ENCODE data around the gene DTNBP1.

DNA sequence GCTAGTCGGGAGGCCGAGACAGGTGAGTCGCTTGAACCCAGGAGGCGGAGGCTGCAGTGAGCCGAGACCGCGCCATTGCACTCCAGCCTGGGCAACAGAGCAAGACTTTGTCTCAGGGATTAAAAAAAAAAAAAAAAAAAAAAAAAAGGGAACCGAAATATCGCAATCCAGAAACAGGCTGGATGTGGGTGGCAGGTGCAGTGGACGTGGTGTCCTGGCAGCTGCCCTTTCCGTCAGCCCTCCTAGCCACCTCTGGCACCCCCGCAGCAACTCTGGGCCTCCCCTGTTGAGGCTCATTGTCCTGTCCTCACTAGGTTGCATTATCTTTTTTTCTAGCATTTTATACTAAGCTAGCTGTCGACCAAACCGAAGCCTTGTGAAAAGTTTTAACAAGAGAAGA, 113.5 kb downstream of the DTNBP1 start:
- TF ChIP-seq, protein P1, sequence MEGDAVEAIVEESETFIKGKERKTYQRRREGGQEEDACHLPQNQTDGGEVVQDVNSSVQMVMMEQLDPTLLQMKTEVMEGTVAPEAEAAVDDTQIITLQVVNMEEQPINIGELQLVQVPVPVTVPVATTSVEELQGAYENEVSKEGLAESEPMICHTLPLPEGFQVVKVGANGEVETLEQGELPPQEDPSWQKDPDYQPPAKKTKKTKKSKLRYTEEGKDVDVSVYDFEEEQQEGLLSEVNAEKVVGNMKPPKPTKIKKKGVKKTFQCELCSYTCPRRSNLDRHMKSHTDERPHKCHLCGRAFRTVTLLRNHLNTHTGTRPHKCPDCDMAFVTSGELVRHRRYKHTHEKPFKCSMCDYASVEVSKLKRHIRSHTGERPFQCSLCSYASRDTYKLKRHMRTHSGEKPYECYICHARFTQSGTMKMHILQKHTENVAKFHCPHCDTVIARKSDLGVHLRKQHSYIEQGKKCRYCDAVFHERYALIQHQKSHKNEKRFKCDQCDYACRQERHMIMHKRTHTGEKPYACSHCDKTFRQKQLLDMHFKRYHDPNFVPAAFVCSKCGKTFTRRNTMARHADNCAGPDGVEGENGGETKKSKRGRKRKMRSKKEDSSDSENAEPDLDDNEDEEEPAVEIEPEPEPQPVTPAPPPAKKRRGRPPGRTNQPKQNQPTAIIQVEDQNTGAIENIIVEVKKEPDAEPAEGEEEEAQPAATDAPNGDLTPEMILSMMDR (IDR thresholded peaks at IDR 0.05): no peak
- TF ChIP-seq POLR2A (IDR thresholded peaks at IDR 0.05): no peak

Measured in esophagus squamous epithelium (tissue), 4 donors.